HEK293 (cell line): ENCODE results near the gene TADA3.

Experiments used
- BCL11A ChIP-seq: fragments of 450-650 bp; formaldehyde crosslinking; IDR thresholded peaks from 2 replicates; pipeline ENCODE4 v1.5.1; 2016; ENCODE audit warnings: low read depth, missing biosample characterization, missing genetic modification characterization
- GLIS2 ChIP-seq: fragments of 450-650 bp; formaldehyde crosslinking; IDR thresholded peaks from 2 replicates; pipeline ENCODE4 v1.5.1; 2016; ENCODE audit warnings: missing biosample characterization, missing genetic modification characterization
- IKZF3 ChIP-seq: fragments of 450-650 bp; IDR thresholded peaks from 2 replicates; pipeline ENCODE4 v1.5.0; 2018; ENCODE audit warnings: missing biosample characterization, mild to moderate bottlenecking, missing genetic modification characterization, moderate library complexity
- KLF16 ChIP-seq: fragments of 450-650 bp; formaldehyde crosslinking; IDR thresholded peaks from 2 replicates; pipeline ENCODE4 v1.5.1; 2017; ENCODE audit warnings: missing biosample characterization, missing genetic modification characterization
- KLF7 ChIP-seq: fragments of 450-650 bp; formaldehyde crosslinking; IDR thresholded peaks from 2 replicates; pipeline ENCODE4 v1.5.1; 2016; ENCODE audit warnings: missing biosample characterization, missing genetic modification characterization, borderline replicate concordance
- MYNN ChIP-seq: fragments of 450-650 bp; formaldehyde crosslinking; IDR thresholded peaks from 2 replicates; pipeline ENCODE4 v1.5.1; 2016; ENCODE audit warnings: missing biosample characterization, missing genetic modification characterization, borderline replicate concordance
- REPIN1 ChIP-seq: fragments of 450-650 bp; formaldehyde crosslinking; IDR thresholded peaks from 2 replicates; pipeline ENCODE4 v1.5.1; 2017; ENCODE audit warnings: missing biosample characterization, missing genetic modification characterization, low read depth
- ZNF175 ChIP-seq: fragments of 450-650 bp; formaldehyde crosslinking; IDR thresholded peaks from 2 replicates; pipeline ENCODE4 v1.5.1; 2016; ENCODE audit warnings: missing biosample characterization, missing genetic modification characterization
- ZNF239 ChIP-seq: fragments of 450-650 bp; formaldehyde crosslinking; IDR thresholded peaks from 2 replicates; pipeline ENCODE4 v1.5.1; 2016; ENCODE audit warnings: missing biosample characterization, missing genetic modification characterization
- ZNF266 ChIP-seq: fragments of 450-650 bp; formaldehyde crosslinking; IDR thresholded peaks from 2 replicates; pipeline ENCODE4 v1.5.1; 2016; ENCODE audit warnings: missing biosample characterization, missing genetic modification characterization, low read depth
- ZNF280D ChIP-seq: fragments of 450-650 bp; formaldehyde crosslinking; IDR thresholded peaks from 2 replicates; pipeline ENCODE4 v1.5.1; 2016; ENCODE audit warnings: missing biosample characterization, missing genetic modification characterization
- ZNF362 ChIP-seq: fragments of 450-650 bp; formaldehyde crosslinking; IDR thresholded peaks from 2 replicates; pipeline ENCODE4 v1.5.1; 2016; ENCODE audit warnings: missing biosample characterization, missing genetic modification characterization
- ZNF473 ChIP-seq: fragments of 450-650 bp; formaldehyde crosslinking; IDR thresholded peaks from 2 replicates; pipeline ENCODE4 v1.5.1; 2017; ENCODE audit warnings: missing biosample characterization, missing genetic modification characterization
- ZNF488 ChIP-seq: fragments of 450-650 bp; formaldehyde crosslinking; IDR thresholded peaks from 2 replicates; pipeline ENCODE4 v1.5.1; 2016; ENCODE audit warnings: missing biosample characterization, missing genetic modification characterization
- ZNF555 ChIP-seq: fragments of 450-650 bp; formaldehyde crosslinking; conservative IDR thresholded peaks from 2 replicates; pipeline ENCODE4 v1.5.1; 2017; ENCODE audit warnings: missing biosample characterization, mild to moderate bottlenecking, missing genetic modification characterization, inconsistent platforms
- ZNF610 ChIP-seq: fragments of 450-650 bp; formaldehyde crosslinking; IDR thresholded peaks from 2 replicates; pipeline ENCODE4 v1.5.1; 2016; ENCODE audit warnings: missing biosample characterization, missing genetic modification characterization, borderline replicate concordance
- ZNF624 ChIP-seq: fragments of 450-650 bp; formaldehyde crosslinking; IDR thresholded peaks from 2 replicates; pipeline ENCODE4 v1.5.1; 2017; ENCODE audit warnings: missing biosample characterization, missing genetic modification characterization
- ZNF654 ChIP-seq: fragments of 450-650 bp; formaldehyde crosslinking; IDR thresholded peaks from 2 replicates; pipeline ENCODE4 v1.5.1; 2016; ENCODE audit warnings: low read depth, missing biosample characterization, missing genetic modification characterization
- ZNF791 ChIP-seq: fragments of 450-650 bp; formaldehyde crosslinking; IDR thresholded peaks from 2 replicates; pipeline ENCODE4 v1.5.1; 2016; ENCODE audit warnings: missing biosample characterization, missing genetic modification characterization
- ZNF843 ChIP-seq: fragments of 450-650 bp; formaldehyde crosslinking; IDR thresholded peaks from 2 replicates; pipeline ENCODE4 v1.5.1; 2016; ENCODE audit warnings: missing biosample characterization, missing genetic modification characterization
- ZSCAN23 ChIP-seq: fragments of 450-650 bp; formaldehyde crosslinking; IDR thresholded peaks from 2 replicates; pipeline ENCODE4 v1.5.1; 2016; ENCODE audit warnings: missing biosample characterization, missing genetic modification characterization
- TF ChIP-seq, protein P1 (sequence below): fragments of 450-650 bp; formaldehyde crosslinking; IDR thresholded peaks from 2 replicates; pipeline ENCODE4 v1.5.1; 2016; ENCODE audit warnings: missing biosample characterization, missing genetic modification characterization, low read depth
- TF ChIP-seq, protein P2 (sequence below): fragments of 450-650 bp; formaldehyde crosslinking; IDR thresholded peaks from 2 replicates; pipeline ENCODE4 v1.5.1; 2017; ENCODE audit warnings: missing biosample characterization, mild to moderate bottlenecking, missing genetic modification characterization, moderate library complexity
- TF ChIP-seq, protein P3 (sequence below): fragments of 450-650 bp; IDR thresholded peaks from 2 replicates; pipeline ENCODE4 v1.5.1; 2018; ENCODE audit warnings: missing biosample characterization, missing genetic modification characterization
- TF ChIP-seq, protein P4 (sequence below): fragments of 450-650 bp; formaldehyde crosslinking; IDR thresholded peaks from 2 replicates; pipeline ENCODE4 v1.5.1; 2016; ENCODE audit warnings: missing biosample characterization, missing genetic modification characterization
- TF ChIP-seq, protein P5 (sequence below): fragments of 450-650 bp; formaldehyde crosslinking; IDR thresholded peaks from 2 replicates; pipeline ENCODE4 v1.5.1; 2016; ENCODE audit warnings: missing biosample characterization, missing genetic modification characterization

TADA3 gene

DNA sequence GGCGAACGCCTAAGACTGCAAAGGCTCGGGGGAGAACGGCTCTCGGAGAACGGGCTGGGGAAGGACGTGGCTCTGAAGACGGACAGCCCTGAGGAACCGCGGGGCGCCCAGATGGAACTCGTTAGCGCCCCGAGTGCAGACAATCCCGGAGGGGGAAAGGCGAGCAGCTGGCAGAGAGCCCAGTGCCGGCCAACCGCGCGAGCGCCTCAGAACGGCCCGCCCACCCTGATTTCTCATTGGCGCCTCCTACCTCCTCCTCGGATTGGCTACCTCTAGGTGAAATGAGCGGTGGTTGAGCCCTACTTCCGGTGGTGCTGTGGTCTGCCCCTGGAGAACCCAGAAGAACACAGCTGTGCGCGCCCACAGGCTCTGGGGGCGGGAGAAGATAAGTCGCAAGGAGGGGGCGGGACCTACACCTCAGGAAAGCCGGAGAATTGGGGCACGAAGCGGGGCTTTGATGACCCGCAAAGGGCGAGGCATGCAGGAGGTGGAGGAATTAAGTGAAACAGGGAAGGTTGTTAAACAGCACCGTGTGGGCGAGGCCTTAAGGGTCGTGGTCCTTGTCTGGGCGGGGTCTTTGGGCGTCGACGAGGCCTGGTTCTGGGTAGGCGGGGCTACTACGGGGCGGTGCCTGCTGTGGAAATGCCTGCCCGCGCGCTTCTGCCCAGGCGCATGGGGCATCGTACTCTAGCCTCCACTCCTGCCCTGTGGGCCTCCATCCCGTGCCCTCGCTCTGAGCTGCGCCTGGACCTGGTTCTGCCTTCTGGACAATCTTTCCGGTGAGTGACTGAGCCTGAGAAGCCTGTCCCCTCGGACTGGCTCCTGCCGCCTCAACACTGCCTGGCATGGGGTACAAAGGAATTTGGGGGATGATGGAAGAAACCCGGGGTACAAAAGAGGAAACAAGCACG is 42.4 kb downstream of the TADA3 start, which contains the start of gene OGG1 (continued):
- TF ChIP-seq ZNF843 (tag by site-specific recombination): no peak; the same call in 1 of the 2 replicates
- TF ChIP-seq ZNF488 (tag by site-specific recombination): no peak
- no peak; the same call in 1 of the 2 replicates for TF ChIP-seq REPIN1 (tag by site-specific recombination)
- TF ChIP-seq ZNF610: peak; percentile 79; the same call in 1 of the 2 replicates
- peak; percentile 67 for TF ChIP-seq IKZF3 (tag by site-specific recombination)
- no peak for TF ChIP-seq ZNF473 (tag by site-specific recombination)
- TF ChIP-seq ZNF280D (tag by site-specific recombination): no peak
- TF ChIP-seq ZNF362: no peak
- TF ChIP-seq MYNN: no peak
- TF ChIP-seq ZNF654 (tag by site-specific recombination): no peak
- TF ChIP-seq GLIS2 (tag by site-specific recombination): peak; percentile 77
- no peak for TF ChIP-seq ZNF239 (tag by site-specific recombination)
- TF ChIP-seq ZNF175 (tag by site-specific recombination): no peak
- peak; percentile 92 for TF ChIP-seq KLF16 (tag by site-specific recombination)
- TF ChIP-seq ZNF266 (tag by site-specific recombination): no peak
- TF ChIP-seq, protein P1, sequence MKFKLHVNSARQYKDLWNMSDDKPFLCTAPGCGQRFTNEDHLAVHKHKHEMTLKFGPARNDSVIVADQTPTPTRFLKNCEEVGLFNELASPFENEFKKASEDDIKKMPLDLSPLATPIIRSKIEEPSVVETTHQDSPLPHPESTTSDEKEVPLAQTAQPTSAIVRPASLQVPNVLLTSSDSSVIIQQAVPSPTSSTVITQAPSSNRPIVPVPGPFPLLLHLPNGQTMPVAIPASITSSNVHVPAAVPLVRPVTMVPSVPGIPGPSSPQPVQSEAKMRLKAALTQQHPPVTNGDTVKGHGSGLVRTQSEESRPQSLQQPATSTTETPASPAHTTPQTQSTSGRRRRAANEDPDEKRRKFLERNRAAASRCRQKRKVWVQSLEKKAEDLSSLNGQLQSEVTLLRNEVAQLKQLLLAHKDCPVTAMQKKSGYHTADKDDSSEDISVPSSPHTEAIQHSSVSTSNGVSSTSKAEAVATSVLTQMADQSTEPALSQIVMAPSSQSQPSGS: no peak
- TF ChIP-seq ZNF555 (tag by site-specific recombination): no peak
- no peak for TF ChIP-seq ZNF791 (tag by site-specific recombination)
- TF ChIP-seq, protein P2, sequence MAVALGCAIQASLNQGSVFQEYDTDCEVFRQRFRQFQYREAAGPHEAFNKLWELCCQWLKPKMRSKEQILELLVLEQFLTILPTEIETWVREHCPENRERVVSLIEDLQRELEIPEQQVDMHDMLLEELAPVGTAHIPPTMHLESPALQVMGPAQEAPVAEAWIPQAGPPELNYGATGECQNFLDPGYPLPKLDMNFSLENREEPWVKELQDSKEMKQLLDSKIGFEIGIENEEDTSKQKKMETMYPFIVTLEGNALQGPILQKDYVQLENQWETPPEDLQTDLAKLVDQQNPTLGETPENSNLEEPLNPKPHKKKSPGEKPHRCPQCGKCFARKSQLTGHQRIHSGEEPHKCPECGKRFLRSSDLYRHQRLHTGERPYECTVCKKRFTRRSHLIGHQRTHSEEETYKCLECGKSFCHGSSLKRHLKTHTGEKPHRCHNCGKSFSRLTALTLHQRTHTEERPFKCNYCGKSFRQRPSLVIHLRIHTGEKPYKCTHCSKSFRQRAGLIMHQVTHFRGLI: peak; percentile 95
- TF ChIP-seq, protein P3, sequence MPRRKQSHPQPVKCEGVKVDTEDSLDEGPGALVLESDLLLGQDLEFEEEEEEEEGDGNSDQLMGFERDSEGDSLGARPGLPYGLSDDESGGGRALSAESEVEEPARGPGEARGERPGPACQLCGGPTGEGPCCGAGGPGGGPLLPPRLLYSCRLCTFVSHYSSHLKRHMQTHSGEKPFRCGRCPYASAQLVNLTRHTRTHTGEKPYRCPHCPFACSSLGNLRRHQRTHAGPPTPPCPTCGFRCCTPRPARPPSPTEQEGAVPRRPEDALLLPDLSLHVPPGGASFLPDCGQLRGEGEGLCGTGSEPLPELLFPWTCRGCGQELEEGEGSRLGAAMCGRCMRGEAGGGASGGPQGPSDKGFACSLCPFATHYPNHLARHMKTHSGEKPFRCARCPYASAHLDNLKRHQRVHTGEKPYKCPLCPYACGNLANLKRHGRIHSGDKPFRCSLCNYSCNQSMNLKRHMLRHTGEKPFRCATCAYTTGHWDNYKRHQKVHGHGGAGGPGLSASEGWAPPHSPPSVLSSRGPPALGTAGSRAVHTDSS: no peak
- TF ChIP-seq, protein P4, sequence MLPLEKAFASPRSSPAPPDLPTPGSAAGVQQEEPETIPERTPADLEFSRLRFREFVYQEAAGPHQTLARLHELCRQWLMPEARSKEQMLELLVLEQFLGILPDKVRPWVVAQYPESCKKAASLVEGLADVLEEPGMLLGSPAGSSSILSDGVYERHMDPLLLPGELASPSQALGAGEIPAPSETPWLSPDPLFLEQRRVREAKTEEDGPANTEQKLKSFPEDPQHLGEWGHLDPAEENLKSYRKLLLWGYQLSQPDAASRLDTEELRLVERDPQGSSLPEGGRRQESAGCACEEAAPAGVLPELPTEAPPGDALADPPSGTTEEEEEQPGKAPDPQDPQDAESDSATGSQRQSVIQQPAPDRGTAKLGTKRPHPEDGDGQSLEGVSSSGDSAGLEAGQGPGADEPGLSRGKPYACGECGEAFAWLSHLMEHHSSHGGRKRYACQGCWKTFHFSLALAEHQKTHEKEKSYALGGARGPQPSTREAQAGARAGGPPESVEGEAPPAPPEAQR (tag by site-specific recombination): no peak
- TF ChIP-seq ZNF624 (tag by site-specific recombination): no peak
- TF ChIP-seq, protein P5, sequence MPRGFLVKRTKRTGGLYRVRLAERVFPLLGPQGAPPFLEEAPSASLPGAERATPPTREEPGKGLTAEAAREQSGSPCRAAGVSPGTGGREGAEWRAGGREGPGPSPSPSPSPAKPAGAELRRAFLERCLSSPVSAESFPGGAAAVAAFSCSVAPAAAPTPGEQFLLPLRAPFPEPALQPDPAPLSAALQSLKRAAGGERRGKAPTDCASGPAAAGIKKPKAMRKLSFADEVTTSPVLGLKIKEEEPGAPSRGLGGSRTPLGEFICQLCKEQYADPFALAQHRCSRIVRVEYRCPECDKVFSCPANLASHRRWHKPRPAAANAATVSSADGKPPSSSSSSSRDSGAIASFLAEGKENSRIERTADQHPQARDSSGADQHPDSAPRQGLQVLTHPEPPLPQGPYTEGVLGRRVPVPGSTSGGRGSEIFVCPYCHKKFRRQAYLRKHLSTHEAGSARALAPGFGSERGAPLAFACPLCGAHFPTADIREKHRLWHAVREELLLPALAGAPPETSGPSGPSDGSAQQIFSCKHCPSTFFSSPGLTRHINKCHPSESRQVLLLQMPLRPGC (tag by site-specific recombination): peak; percentile 32; the same call in 1 of the 2 replicates
- peak; percentile 97 for TF ChIP-seq KLF7 (tag by site-specific recombination)
- no peak for TF ChIP-seq BCL11A
- TF ChIP-seq ZSCAN23 (tag by site-specific recombination): no peak
